MCF 10A (cell line): Measurements from ENCODE around the gene IRF2BP2. TPM values are rescaled to one million over a fixed set of nuclear protein-coding genes. Genes with fewer than 3 reads are reported as not detected.
"Not testable (repeated sequence)": the region's sequence is repeated elsewhere in the genome, so short reads cannot be mapped to it uniquely, and the experiment has no call there.

Source experiments
- BruUV-seq: library from RNA; stranded (reverse); fragments of 400-500 nt; replicated peaks from 2 replicates; lab custom pipeline; 2021; lab: Mats Ljungman, UMichigan
- CTCF ChIA-PET: fragments of 300-600 bp; sonication (Branson Sonifier 250); formaldehyde crosslinking; extraction: SDS; loops from one replicate; lab custom pipeline; 2021; ENCODE audit warnings: antibody characterized with exemption, inconsistent platforms; lab: Yijun Ruan, JAX
- POLR2A ChIA-PET: fragments of 300-600, 350-650 bp; sonication (Branson Sonifier 250); formaldehyde crosslinking; extraction: SDS; loops from one replicate; lab custom pipeline; 2020; ENCODE audit warnings: antibody characterized with exemption, inconsistent platforms; lab: Yijun Ruan, JAX
- DNase-seq: peaks from one replicate; pipeline ENCODE4 v3.0.0-alpha.2; 2018; ENCODE audit not compliant: unreplicated experiment
- H3K27ac Mint-ChIP-seq: one replicate; pipeline ENCODE4 v1.8.0; 2022; ENCODE audit warnings: mild to moderate bottlenecking, low read depth, mixed read lengths; ENCODE audit not compliant: unreplicated experiment
- H3K27me3 Mint-ChIP-seq: one replicate; pipeline ENCODE4 v1.8.0; 2022; ENCODE audit warnings: mixed read lengths; ENCODE audit not compliant: insufficient read depth, unreplicated experiment
- H3K36me3 Mint-ChIP-seq: one replicate; pipeline ENCODE4 v1.8.0; 2022; ENCODE audit warnings: mild to moderate bottlenecking, moderate library complexity, mixed read lengths; ENCODE audit not compliant: insufficient read depth, unreplicated experiment
- H3K4me1 Mint-ChIP-seq: one replicate; pipeline ENCODE4 v1.8.0; 2022; ENCODE audit warnings: mixed read lengths; ENCODE audit not compliant: insufficient read depth, unreplicated experiment
- H3K4me3 Mint-ChIP-seq: one replicate; pipeline ENCODE4 v1.8.0; 2022; ENCODE audit warnings: mild to moderate bottlenecking, moderate library complexity, mixed read lengths; ENCODE audit not compliant: unreplicated experiment
- H3K9me3 Mint-ChIP-seq: one replicate; pipeline ENCODE4 v1.8.0; 2022; ENCODE audit warnings: mixed read lengths; ENCODE audit not compliant: unreplicated experiment
- CTCF ChIP-seq: fragments of 200-600 bp; IDR thresholded peaks from one replicate; pipeline ENCODE4 v1.8.0; 2022; ENCODE audit warnings: antibody characterized with exemption, mild to moderate bottlenecking; ENCODE audit not compliant: unreplicated experiment
- intact Hi-C: fragments of 100-400 bp; cut with micrococcal nuclease; formaldehyde crosslinking; loops from 2 replicates; pipeline ENCODE4 v1.14.1; 2022
- total RNA-seq: library from RNA; stranded (reverse); gene quantifications from 2 replicates; pipeline ENCODE4 v1.2.3, GENCODE V29; 2022

IRF2BP2 gene
- total RNA-seq, 1 experiment from 2014 or later, result 217 TPM

- POLR2A ChIA-PET, result interaction anchor here (0.7 to 11.9 kb wide), 4 partner anchors 11 to 51 kb away, joined by 3 to 416 read pairs (median 70); partner anchors contain the start of gene IRF2BP2
- TF ChIP-seq CTCF, result no peak
- no peak overlapping the region for H3K27ac Mint-ChIP-seq
- intact Hi-C loops, result no loop called here
- no peaks in the 10 kb centered on the region for H3K27me3 Mint-ChIP-seq
- H3K36me3 Mint-ChIP-seq, result peaks cover 9% of the 10 kb centered on the region
- no peak overlapping the region for H3K4me3 Mint-ChIP-seq
- peaks cover 11% of the 10 kb centered on the region for H3K4me1 Mint-ChIP-seq
- DNase-seq, result no peak
- CTCF ChIA-PET, result interaction anchor here (0.5 to 7.0 kb wide), 7 partner anchors 16 to 490 kb away, joined by 3 to 65 read pairs (median 4); no protein-coding TSS in a partner anchor
- no TSS peak for BruUV-seq
- H3K9me3 Mint-ChIP-seq, result peaks cover 9% of the 10 kb centered on the region
These were observed 14.1 kb downstream of the IRF2BP2 start for GRCh38 chr1:234595899-234596298.

DNA sequence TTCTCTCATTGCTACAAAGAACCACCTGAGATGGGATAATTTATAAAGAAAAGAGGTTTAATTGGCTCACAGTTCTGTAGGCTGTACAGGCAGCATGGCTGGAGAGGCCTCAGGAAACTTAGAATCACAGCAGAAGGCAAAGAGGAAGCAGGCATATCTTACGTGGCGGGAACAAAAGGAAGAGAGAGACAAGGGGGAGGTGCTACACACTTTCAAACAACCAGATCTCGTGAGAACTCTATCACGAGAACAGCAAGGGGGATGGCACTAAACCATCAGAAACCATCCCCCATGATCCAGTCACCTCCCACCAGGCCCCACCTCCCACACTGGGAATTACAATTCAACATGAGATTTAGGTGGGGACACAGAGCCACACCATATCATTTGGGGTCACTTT lies 15.4 kb downstream of the IRF2BP2 start:
- H3K36me3 Mint-ChIP-seq, BruUV-seq, H3K27me3 Mint-ChIP-seq, intact Hi-C loops, H3K27ac Mint-ChIP-seq, H3K4me3 Mint-ChIP-seq, H3K9me3 Mint-ChIP-seq, DNase-seq: not testable (repeated sequence)
- ChIA-PET POLR2A (interaction anchor here (0.6 to 1.3 kb wide), 2 partner anchors 10 to 50 kb away, joined by 3 read pairs; no protein-coding TSS in a partner anchor), CTCF (interaction anchor here (0.6 to 1.5 kb wide), 2 partner anchors 457 to 503 kb away, joined by 3 to 5 read pairs; no protein-coding TSS in a partner anchor)
- H3K4me1 Mint-ChIP-seq, result peaks cover 18% of the 10 kb centered on the region

GRCh38 chr1:234593771-234594504 lies 16.0 kb downstream of the IRF2BP2 start:
- no peaks in the 10 kb centered on the region for H3K27me3 Mint-ChIP-seq
- POLR2A ChIA-PET, result no interaction called here
- H3K9me3 Mint-ChIP-seq, result peaks cover 9% of the 10 kb centered on the region
- H3K27ac Mint-ChIP-seq, result no peak overlapping the region
- no peak for TF ChIP-seq CTCF
- no peak for DNase-seq
- H3K36me3 Mint-ChIP-seq, result no peaks in the 10 kb centered on the region
- CTCF ChIA-PET, result interaction anchor here (0.6 to 1.5 kb wide), 4 partner anchors 76 to 504 kb away, joined by 3 to 5 read pairs (median 3); no protein-coding TSS in a partner anchor
- no peak overlapping the region for H3K4me3 Mint-ChIP-seq
- BruUV-seq, result no TSS peak
- intact Hi-C loops, result no loop called here
- peaks cover 22% of the 10 kb centered on the region for H3K4me1 Mint-ChIP-seq

DNA sequence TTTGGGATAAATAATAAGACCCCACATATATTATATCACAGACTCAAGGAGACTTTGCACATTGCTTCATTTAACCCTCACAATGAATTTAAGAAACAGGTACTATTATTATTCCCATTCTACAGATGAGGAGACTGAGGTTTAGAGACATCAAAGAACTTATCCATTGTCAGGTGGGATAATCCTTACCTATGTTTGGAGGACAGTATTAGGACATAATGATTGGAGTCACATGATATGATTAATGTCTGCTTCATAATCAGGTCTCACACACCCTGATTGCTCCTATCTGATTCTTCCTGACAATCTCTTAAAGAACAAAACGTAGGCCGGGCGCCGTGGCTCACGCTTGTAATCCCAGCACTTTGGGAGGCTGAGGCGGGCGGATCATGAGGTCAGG lies 16.9 kb downstream of the IRF2BP2 start:
- peaks cover 21% of the 10 kb centered on the region for H3K4me1 Mint-ChIP-seq
- no peak for TF ChIP-seq CTCF
- H3K4me3 Mint-ChIP-seq, result no peak overlapping the region
- H3K27ac Mint-ChIP-seq, result no peak overlapping the region
- POLR2A ChIA-PET, result interaction anchor here (1.2 to 6.7 kb wide), 4 partner anchors 9 to 78 kb away, joined by 3 to 86 read pairs (median 4); no protein-coding TSS in a partner anchor
- peaks cover 9% of the 10 kb centered on the region for H3K9me3 Mint-ChIP-seq
- DNase-seq, result no peak
- no TSS peak for BruUV-seq
- intact Hi-C loops, result no loop called here
- no peaks in the 10 kb centered on the region for H3K27me3 Mint-ChIP-seq
- H3K36me3 Mint-ChIP-seq, result no peaks in the 10 kb centered on the region
- CTCF ChIA-PET, result interaction anchor here (0.5 to 0.7 kb wide), 3 partner anchors 75 to 492 kb away, joined by 3 read pairs; no protein-coding TSS in a partner anchor
